ENCODE measurements around the gene NANP. TPM values are rescaled to one million over a fixed set of nuclear protein-coding genes. Genes with fewer than 3 reads are reported as not detected.
A peak's percentile ranks its signal among the peaks of the same experiment; 100 is the strongest.
"Not testable (repeated sequence)": the region's sequence is repeated elsewhere in the genome, so short reads cannot be mapped to it uniquely, and the experiment has no call there.

NANP gene
- total RNA-seq, 1 donor from 2014 or later = 3.4 TPM

DNA sequence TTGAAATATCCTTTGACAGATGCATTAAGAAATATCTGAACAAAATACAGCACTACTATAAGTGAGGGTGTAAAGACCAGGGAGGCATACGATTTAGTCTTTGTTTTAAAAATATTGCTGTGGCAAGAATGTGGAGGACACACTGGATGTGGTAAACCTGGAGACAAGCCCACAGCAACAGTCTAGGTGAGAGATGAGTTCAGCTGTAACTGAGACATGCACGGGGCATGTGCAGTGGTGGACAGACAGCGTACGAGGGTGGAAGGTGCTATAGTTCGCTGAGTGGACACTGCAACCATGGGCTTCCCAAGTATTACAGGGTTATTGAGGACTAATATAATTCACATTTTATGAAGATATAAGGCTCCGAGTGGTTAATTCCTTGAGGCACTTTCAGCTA, 1.8 kb downstream of the NANP start:
- intact Hi-C loops (cut with DNase I) = loop anchor here (2.0 kb wide), 1 partner anchor 75 kb away; the partner anchor contains the start of gene ZNF337
- no peak for ATAC-seq (ENCODE audit: poor library complexity)
- no peak for DNase-seq

DNA sequence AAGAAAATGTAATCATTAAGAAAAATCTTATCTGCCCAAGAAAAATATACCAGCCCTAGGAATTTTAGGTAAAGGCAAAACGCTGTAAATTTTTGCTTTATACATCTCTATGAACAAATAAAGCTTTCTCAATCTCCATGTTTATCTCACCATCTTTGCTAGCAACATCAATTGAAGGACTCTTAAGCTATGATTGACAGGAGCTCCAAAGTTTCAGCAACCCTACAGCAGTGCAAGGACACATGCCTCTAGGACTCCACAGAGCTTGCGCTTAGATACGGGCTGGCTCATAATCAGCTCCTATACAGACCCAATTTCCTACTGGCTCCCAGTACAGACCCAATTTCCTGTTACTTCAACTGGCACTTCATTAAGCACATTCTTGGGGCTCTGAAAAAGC, 4.3 kb downstream of the NANP start:
- DNase-seq = no peak
- intact Hi-C loops (cut with DNase I) = no loop called here

DNA sequence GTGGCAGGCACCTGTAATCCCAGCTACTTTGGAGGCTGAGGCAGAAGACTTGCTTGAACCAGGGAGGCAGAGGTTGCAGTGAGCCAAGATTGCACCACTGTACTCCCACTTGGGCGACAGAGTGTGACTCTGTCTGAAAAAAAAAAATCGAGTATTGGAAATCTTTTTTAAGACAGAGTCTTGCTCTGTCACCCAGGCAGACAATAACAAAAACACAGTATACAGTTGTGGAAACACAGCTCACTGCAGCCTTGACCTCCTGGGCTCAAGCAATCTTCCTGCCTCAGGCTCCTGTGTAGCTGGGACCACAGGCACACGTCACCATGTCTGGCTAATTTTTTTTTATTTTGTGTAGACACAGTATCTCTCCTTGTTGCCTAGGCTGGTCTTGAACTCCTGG, 15.0 kb downstream of the NANP start:
- no peak for ATAC-seq (ENCODE audit: poor library complexity)
- intact Hi-C loops (cut with DNase I) = no loop called here
- no peak for DNase-seq

More for the DNA sequence above, 4.3 kb downstream of the NANP start:
- no peak for ATAC-seq (ENCODE audit: poor library complexity)

DNA sequence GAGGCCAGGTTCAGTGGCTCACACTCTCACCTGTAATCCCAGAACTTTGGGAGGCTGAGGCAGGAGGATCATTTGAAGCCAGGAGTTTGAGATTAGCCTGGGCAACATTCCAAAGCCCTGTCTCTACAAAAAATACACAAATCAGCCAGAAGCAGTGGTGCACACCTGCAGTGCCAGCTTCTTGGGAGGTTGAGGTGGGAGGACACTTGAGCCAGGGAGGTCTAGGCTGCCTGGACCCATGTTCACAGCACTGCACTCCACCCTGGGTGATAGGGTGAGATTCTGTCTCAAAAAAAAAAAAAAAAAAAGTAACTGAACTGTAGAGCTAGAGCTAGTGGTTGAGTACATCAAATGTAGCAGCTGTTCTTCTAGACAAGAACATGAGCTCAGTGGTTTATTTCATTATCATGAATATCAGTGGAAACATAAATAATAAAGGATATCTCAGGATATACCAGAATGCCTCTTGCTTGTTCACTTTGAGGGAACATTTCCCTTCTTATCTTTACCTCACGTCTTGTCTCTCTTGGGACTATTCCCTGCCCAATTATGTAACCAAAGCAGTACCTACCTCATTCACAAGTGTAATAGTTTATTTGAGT, 17.6 kb downstream of the NANP start:
- no peak for ATAC-seq (ENCODE audit: poor library complexity)
- DNase-seq = no peak
- intact Hi-C loops (cut with DNase I) = no loop called here

DNA sequence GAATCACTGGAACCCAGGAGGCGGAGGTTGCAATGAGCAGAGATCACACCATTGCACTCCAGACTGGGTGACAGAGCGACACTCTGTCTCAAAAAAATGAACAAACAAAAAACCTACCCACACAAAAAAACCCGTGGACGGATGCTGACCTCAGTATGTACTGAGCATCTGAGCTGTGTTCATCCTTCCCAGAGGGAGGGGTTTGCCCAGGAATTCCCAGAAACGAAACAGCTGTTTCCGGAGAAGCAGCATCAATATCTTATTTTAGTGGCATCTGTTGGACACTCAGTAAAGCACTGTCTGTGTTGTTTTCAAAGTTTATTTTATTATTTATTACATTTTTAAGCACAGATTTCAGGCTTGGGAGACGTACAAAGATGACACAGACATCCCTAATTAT, 18.7 kb downstream of the NANP start:
- intact Hi-C loops (cut with DNase I) = no loop called here
- DNase-seq (no peak), ATAC-seq (ENCODE audit: poor library complexity) (no peak)

DNA sequence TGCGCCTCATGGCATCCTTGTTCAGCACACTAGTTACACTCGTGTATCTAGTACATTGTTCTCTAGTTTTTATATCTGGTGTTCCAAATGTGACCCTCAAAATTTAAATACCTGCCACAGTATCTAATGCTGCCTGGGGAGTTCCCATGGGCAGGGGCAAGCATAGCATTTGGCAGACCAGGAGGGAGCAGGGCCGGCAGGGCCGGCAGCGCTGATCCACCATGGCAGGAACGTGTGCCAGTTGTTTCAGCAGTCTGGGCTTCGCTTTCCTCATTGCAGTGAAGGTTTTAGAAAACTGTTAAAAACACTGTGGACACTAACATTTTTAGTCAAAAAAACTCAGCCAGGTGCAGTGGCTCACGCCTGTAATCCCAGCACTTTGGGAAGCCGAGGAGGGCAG, 19.2 kb downstream of the NANP start:
- intact Hi-C loops (cut with DNase I) = no loop called here
- ATAC-seq (ENCODE audit: poor library complexity) = no peak
- DNase-seq = no peak

DNA sequence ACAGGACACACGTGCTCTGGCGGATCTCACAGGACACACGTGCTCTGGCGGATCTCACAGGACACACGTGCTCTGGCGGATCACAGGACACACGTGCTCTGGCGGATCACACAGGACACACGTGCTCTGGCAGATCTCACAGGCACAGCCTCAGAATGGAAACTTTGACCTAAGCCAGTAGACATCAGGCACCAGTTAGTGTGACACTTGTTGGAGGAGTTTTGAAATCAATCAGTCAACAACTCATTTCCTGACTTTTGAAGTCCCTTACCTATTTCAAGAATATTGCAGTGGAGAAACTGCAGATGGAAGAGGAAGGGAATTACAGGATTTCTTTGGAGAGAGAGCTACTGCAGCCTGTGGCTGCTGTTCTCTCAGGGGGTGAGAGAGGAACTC, 20.9 kb downstream of the NANP start:
- intact Hi-C loops (cut with DNase I); DNase-seq: not testable (repeated sequence)

DNA sequence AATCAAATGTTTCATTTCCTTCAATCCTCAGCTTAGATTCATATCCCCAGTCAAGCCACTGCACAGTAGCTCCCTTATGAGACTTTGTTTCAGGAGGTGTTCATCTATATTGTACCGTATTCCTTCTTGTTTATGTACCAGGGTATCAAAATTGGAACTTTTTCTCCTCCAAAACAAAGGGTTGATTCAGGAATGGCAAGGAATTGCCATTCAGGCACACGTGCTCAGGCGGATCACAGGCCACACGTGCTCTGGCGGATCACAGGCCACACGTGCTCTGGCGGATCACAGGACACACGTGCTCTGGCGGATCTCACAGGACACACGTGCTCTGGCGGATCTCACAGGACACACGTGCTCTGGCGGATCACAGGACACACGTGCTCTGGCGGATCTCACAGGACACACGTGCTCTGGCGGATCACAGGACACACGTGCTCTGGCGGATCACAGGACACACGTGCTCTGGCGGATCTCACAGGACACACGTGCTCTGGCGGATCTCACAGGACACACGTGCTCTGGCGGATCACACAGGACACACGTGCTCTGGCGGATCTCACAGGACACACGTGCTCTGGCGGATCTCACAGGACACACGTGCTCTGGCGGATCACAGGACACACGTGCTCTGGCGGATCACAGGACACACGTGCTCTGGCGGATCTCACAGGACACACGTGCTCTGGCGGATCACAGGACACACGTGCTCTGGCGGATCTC, 21.5 kb downstream of the NANP start:
- DNase-seq; ATAC-seq (ENCODE audit: poor library complexity); intact Hi-C loops (cut with DNase I): not testable (repeated sequence)

More for the DNA sequence above, 20.9 kb downstream of the NANP start:
- not testable (repeated sequence) for ATAC-seq (ENCODE audit: poor library complexity)

DNA sequence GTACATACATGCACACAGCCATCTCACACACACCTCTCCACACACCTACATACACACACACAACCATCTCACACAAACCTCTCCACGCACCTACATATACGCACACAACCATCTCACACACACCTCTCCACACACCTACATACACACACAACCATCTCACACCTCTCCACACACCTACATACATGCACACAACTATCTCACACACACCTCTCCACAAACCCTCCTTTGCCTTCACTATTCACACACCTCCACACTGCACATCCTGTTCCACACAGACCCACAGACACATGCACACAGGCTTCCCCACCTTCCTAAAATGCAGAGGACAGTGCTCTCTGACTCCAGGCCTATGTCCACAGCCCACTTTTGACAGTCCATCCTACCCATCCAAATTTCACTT, 22.2 kb downstream of the NANP start:
- DNase-seq = no peak
- no peak for ATAC-seq (ENCODE audit: poor library complexity)
- intact Hi-C loops (cut with DNase I) = no loop called here

DNA sequence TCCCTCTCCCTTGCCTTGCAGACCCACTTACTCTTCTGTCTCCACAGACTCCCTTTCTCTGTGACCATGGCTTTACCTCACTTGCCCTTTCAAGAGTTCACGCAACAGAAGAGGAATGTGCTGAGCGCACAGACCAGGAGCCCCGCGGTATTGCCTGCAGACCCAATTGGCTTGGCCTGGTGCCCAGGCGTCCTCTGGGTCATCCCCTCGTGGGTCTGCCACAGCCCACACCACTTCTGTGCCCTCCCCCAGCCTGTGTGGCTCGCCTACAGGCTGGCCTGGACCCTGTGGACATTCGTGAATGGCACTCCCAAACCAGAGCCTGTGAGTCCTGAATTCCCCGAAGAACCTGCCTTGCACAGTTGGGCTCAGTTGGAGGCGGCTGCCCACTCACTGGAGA, 23.2 kb downstream of the NANP start:
- DNase-seq (no peak), ATAC-seq (ENCODE audit: poor library complexity) (no peak)
- intact Hi-C loops (cut with DNase I) = no loop called here

DNA sequence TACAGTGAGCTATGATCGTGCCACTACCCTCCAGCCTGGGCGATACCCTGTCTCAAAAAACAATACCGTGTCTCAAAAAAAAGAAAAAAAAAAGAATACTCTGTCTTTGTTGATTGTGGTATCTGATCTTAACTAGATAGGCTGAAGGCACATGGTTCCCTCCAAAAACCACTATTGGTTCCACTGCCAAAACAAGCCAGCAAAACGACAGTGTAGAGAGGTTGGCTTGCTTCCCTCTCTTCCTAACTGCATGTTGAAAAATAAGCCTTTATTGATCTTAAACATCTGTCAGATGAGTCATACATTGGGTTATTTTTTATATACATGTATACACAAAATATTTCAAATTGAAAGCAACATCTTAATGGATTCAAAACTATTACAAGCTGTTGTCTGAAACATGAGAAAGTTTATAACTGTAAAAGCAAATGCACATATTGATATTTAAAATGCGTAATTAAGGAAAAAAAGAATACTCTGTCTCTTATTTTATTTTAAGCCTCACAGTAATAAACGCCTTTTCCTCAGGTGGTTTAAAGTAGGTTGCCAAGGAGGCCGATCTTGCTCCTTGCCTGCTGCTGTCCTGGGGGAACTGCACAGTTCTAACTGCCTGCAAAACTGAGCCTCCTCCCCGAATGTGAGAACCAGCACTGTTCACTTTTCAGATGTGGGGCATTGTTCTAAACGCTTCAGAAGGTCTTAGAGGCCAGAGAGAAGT, 31.5 kb downstream of the NANP start:
- no peak for ATAC-seq (ENCODE audit: poor library complexity)
- intact Hi-C loops (cut with DNase I) = no loop called here
- DNase-seq = no peak

DNA sequence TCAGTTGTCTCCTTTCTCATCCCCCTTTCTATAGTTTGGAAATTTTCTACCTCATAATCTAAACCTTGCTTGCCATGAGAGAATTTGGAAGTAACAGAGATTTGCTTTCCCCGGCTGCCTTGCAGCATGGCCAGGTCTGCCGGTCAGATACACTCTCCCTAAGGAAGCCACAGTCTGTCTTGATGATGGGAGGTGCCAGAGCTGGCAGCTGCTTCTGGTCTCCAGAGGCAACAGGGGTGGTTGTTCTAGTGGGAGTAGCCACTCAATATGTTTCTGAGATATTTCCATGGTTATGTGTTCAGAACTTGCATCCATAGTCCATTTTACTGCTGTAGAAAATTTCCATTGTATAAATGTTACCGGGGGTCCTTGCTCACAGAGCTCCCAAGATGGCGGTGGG, 33.0 kb downstream of the NANP start:
- not testable (repeated sequence) for ATAC-seq (ENCODE audit: poor library complexity)

DNA sequence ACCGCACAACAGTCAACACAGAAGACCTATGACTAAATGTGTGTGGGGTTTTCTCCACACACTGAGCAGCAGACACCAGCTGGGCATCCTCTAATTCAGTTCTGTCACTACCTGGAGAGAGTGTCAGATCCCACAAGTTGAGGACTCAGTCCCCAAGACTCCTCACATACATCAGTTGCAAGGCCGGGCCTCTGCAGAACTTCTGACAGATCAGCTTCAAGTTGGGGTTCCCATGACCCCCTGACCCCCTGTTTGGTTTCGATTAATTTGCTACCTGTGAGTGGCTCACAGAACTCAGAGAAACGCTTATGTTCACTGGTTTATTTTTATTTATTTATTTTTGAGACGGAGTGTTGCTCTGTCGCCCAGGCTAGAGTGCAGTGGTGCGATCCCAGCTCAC, 35.3 kb downstream of the NANP start:
- intact Hi-C loops (cut with DNase I) = no loop called here
- DNase-seq = no peak
- no peak for ATAC-seq (ENCODE audit: poor library complexity)

More for the DNA sequence above, 33.0 kb downstream of the NANP start:
- DNase-seq; intact Hi-C loops (cut with DNase I): not testable (repeated sequence)

DNA sequence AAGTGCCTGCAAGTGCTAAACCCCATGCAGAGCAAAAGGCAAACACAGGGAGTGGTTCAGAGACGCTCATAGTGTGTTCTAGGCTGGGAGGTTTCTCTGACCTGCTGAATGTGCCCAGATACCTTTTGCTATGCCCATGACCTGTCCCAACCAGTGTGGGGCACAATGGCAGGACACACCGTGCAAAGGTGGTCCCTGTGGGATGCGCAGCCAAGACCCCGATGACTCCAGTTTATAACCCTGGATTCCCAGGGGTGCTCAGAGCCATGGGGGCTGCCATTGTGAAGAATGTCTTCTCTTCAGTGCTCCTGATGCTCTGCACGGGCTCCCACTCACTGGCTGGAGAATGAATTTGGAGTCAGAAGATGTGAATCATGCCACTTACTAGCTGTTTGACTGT, 36.3 kb downstream of the NANP start:
- intact Hi-C loops (cut with DNase I) = no loop called here
- DNase-seq (no peak), ATAC-seq (ENCODE audit: poor library complexity) (no peak)

DNA sequence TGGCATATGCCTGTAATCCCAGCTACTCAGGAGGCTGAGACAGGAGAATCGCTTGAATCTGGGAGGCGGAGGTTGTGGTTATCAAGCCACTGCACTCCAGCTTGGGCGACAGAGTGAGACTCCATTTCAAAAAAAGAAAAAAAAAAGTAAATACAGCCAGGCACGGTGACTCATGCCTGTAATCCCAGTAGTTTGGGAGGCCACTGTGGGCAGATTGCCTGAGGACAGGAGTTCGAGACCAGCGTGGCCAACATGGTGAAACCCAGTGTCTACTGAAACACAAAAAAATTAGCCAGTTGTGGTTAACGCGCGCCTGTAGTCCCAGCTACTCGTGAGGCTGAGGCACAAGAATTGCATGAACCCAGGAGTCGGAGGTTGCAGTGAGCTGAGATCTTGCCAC, 36.9 kb downstream of the NANP start:
- intact Hi-C loops (cut with DNase I) = no loop called here
- DNase-seq (no peak), ATAC-seq (ENCODE audit: poor library complexity) (no peak)

DNA sequence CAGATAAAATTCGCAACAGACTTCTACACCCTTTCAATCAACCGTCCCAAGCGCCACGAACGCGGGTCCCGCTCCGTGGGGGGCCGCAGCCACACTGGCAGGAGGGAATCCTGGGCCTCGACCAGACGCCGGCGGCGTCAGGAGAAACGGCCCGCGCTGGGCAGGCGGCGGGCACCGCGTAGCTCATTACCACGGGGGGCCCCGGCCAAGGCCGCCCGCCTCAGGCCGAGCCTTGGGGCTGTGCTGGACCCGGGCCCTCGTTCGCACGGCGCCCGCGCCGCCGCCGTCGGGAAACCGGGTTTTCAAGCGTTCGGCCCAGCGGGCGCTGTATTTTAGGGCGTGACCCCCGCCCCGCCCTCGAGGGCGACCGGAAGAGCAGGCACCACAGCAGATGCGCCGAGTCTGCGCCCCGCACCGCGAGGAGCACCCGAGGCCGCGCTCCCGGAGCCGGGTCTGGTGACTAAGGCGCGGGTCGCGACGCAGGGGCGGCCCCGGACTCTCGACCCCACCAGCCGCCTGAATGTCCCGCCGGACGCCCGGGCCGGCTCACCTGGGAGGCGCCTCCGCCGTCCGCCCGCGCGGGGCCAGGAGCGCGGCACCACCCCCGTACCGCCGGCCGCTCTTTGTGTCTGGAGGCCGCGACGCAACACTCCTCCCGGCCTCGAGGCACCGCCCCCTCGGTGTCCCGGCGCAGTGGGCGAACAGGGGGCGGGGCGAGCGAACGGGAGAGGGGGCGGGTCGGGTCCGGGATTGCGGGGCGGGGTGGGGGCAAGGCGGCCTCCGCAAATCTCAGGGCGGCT, 38.7 kb downstream of the NANP start, which contains the start of gene NINL:
TSS of gene NINL (minus strand) at position 627 of the 800 bp plus-strand sequence. CDS start 58,944 bp downstream, outside the sequence.
- DNase-seq (peak; percentile 74), ATAC-seq (ENCODE audit: poor library complexity) (peak; percentile 97)
- intact Hi-C loops (cut with DNase I) = no loop called here

DNA sequence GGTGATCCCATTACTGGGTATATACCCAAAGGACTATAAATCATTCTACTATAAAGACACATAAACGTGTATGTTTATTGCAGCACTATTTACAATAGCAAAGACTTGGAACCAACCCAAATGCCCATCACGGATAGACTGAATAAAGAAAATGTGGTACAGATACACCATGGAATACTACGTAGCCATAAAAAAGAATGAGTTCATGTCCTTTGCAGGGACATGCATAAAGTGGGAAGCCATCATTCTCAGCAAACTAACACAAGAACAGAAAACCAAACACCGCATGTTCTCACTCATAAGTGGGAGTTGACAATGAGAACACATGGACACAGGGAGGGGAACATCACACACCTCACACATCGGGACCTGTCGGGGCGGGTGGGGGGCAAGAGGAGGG, 40.2 kb downstream of the NANP start:
- ATAC-seq (ENCODE audit: poor library complexity); intact Hi-C loops (cut with DNase I); DNase-seq: not testable (repeated sequence)

DNA sequence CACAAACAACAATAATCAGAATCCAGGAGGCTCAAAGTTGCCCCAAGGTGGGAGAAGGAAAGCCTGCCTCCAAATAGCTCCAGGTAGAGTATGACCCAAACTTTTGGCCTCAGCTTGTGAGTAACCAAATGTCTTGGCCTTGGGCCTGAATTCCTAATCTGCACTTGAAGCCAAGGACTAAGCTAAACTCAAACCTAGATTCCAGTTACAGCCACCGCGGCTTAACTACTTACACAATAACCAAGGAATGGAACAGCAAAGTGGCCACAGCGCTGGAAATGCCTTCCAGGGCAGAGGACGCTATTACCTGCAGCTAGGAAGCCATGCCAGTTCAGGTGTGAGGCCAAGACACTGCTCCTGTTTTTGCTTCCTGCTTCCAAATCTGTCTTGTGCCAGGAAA, 43.1 kb downstream of the NANP start:
- DNase-seq (no peak), ATAC-seq (ENCODE audit: poor library complexity) (no peak)
- intact Hi-C loops (cut with DNase I) = no loop called here
